Measurements from ENCODE around the gene PPP1R37.

The PPP1R37 gene

DNA sequence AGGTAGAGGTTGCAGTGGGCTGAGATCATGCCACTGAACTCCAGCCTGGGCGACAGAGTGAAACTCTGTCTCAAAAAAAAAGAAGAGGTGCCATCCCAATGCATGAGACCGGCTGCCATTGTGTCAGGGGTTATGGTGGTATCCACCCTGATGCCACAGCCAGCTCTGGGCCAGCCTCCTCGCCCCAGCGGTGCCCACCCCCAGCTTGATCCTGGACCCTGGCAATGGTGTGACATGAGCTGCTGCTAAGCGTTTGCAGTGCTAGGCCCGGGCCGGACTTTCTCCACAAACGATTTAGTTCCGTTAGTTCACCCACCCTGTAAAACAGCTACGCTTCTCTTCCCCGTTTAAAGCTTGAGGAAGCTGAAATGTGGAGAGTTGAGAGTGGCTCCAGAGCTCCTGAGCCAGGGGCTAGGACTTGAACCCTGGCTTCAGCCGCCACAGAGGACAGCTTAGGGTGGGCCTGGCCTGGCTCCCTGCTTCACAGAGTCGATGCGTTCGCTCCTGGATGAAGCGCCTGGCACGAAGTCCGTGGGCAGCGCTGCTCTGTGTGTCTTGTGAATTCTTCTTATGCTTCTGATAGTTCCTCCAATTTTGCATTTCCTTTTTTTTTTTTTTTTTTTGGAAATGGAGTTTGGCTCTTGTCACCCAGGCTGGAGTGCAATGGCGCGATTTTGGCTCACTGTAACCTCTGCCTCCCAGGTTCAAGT lies 42.4 kb downstream of the PPP1R37 start:
- H3K27ac ChIP-seq: no peak overlapping the region
- H3K4me2 ChIP-seq (ENCODE audit: low read length): no peak overlapping the region
- H3K27me3 ChIP-seq (ENCODE audit: control insufficient read depth, insufficient read depth, low read length): no peaks in the 10 kb centered on the region

DNA sequence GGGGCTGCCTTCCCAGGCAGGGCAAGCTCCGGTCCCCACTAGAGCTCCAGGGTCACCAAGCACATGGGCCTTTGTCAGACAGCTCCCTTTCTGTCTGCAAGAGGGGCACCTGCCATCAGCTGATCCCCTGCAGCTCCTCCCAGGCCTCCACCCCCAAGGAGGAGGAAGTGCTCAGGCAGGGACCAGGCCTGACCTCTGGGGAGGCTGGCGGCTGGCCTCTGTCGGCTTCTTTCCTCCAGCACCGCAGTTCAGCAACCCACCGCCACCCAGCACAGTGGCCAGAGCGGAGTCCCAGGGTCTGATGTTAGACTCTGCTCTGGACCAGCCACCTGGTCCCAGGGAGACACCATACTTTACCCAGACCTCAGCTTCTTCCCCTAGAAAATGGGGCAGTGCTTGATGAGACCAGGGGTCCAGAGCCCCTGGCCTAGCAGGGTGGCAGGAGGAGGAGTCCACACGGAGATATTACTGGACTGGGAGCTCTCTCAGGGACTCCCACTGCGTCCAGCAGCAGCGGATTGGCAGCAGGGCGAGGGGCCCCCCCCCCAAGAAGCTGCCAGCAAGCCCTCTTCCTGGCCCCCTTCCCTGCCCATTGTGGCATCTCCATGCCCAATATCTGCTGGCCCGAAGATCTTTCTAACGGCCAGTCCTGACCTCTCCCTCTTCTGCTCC lies 43.7 kb downstream of the PPP1R37 start:
- no peak overlapping the region for H3K4me3 ChIP-seq (ENCODE audit: low read depth, low read length)
- H3K27me3 ChIP-seq (ENCODE audit: control insufficient read depth, insufficient read depth, low read length): no peaks in the 10 kb centered on the region
- peaks cover 48% of the 10 kb centered on the region for H3K79me2 ChIP-seq
- no peak overlapping the region for H3K4me2 ChIP-seq (ENCODE audit: low read length)
- H2AFZ ChIP-seq: no peak overlapping the region
- no peak for TF ChIP-seq CTCF (IDR thresholded peaks at IDR 0.05)
- H3K4me1 ChIP-seq: no peaks in the 10 kb centered on the region
- no peak overlapping the region for H3K27ac ChIP-seq
- H3K9ac ChIP-seq: no peak overlapping the region
- H3K36me3 ChIP-seq (ENCODE audit: control insufficient read depth, insufficient read depth, low read length): no peaks in the 10 kb centered on the region
- no peaks in the 10 kb centered on the region for H3K9me3 ChIP-seq (ENCODE audit: control insufficient read depth, low read length)

More for the DNA sequence above, 42.4 kb downstream of the PPP1R37 start:
- H2AFZ ChIP-seq: no peak overlapping the region
- no peak for TF ChIP-seq CTCF (IDR thresholded peaks at IDR 0.05)
- no peaks in the 10 kb centered on the region for H3K36me3 ChIP-seq (ENCODE audit: control insufficient read depth, insufficient read depth, low read length)
- no peak overlapping the region for H3K4me3 ChIP-seq (ENCODE audit: low read depth, low read length)
- H3K4me1 ChIP-seq: no peaks in the 10 kb centered on the region
- peaks cover 37% of the 10 kb centered on the region for H3K79me2 ChIP-seq
- no peak overlapping the region for H3K9ac ChIP-seq
- no peaks in the 10 kb centered on the region for H3K9me3 ChIP-seq (ENCODE audit: control insufficient read depth, low read length)

GRCh38 chr19:45137179-45137761 lies 44.3 kb downstream of the PPP1R37 start:
- Histone ChIP-seq H3K9me3 (ENCODE audit: control insufficient read depth, low read length) (no peaks in the 10 kb centered on the region), H3K79me2 (peaks cover 53% of the 10 kb centered on the region), H3K27ac (no peak overlapping the region), H3K4me1 (no peaks in the 10 kb centered on the region), H3K4me3 (ENCODE audit: low read depth, low read length) (no peak overlapping the region), H2AFZ (no peak overlapping the region), H3K9ac (no peak overlapping the region), H3K36me3 (ENCODE audit: control insufficient read depth, insufficient read depth, low read length) (no peaks in the 10 kb centered on the region), H3K27me3 (ENCODE audit: control insufficient read depth, insufficient read depth, low read length) (no peaks in the 10 kb centered on the region), H3K4me2 (ENCODE audit: low read length) (no peak overlapping the region)
- TF ChIP-seq CTCF (IDR thresholded peaks at IDR 0.05): no peak

DNA sequence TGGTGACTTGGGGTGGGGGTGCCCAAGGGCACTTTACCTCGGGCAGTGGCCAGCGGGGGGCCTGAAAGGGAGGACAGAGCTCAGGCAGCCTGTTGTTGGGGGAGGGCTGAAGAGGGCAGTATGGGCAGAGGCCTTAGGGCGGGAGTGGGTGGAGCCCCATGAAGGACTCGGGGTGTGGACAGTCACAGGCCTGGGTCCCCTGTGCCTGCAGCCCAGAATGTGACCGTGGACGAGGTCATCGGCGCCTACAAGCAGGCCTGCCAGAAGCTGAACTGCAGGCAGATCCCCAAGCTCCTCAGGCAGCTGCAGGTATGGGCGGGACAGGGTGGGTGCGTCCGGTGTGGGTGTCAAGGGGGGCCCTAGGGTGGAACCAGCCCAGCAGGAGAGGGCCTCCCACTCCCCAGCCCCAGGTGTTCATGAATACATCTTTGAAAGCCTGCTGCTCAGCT lies 45.3 kb downstream of the PPP1R37 start:
- TF ChIP-seq CTCF (IDR thresholded peaks at IDR 0.05): no peak
- H3K36me3 ChIP-seq (ENCODE audit: control insufficient read depth, insufficient read depth, low read length): no peaks in the 10 kb centered on the region
- H3K4me3 ChIP-seq (ENCODE audit: low read depth, low read length): no peak overlapping the region
- peaks cover 62% of the 10 kb centered on the region for H3K79me2 ChIP-seq
- no peak overlapping the region for H3K27ac ChIP-seq
- H3K4me1 ChIP-seq: no peaks in the 10 kb centered on the region
- H3K9me3 ChIP-seq (ENCODE audit: control insufficient read depth, low read length): no peaks in the 10 kb centered on the region
- no peaks in the 10 kb centered on the region for H3K27me3 ChIP-seq (ENCODE audit: control insufficient read depth, insufficient read depth, low read length)
- no peak overlapping the region for H2AFZ ChIP-seq
- H3K4me2 ChIP-seq (ENCODE audit: low read length): no peak overlapping the region
- no peak overlapping the region for H3K9ac ChIP-seq

All from parathyroid adenoma (tissue), 2 donors.